ENCODE measurements around the gene OR52N5.

- TF ChIP-seq PRDM10 (IDR thresholded peaks at IDR 0.05; ENCODE audit: partially characterized antibody) (no peak), HMG20B (CRISPR knock-in tag; IDR thresholded peaks at IDR 0.05) (no peak), ZBTB7A (IDR thresholded peaks at IDR 0.05; ENCODE audit: borderline replicate concordance, control insufficient read depth, low read depth, low read length) (no peak), NFATC3 (IDR thresholded peaks at IDR 0.05) (no peak), HNRNPK (IDR thresholded peaks at IDR 0.05; ENCODE audit: low read depth, low read length, poor library complexity, severe bottlenecking) (no peak), FOS (IDR thresholded peaks at IDR 0.05; ENCODE audit: extremely low read depth, insufficient read length) (no peak), CTCF (IDR thresholded peaks at IDR 0.05 in 2 of 3, conservative IDR thresholded peaks at IDR 0.05 in 1 of 3; ENCODE audit: insufficient read depth in 2 of 3, low read depth in 1 of 3, low read length in 3 of 3) (no peak), POLR2A (conservative IDR thresholded peaks at IDR 0.05) (no peak), MYC (IDR thresholded peaks at IDR 0.05; ENCODE audit: low read depth, low read length) (no peak), MYC (CRISPR knock-in tag; IDR thresholded peaks at IDR 0.05; ENCODE audit: borderline replicate concordance, low read depth) (no peak), ZFP36 (IDR thresholded peaks at IDR 0.05; ENCODE audit: low read depth, low read length, partially characterized antibody) (no peak), U2AF2 (optimal IDR thresholded peaks at IDR 0.05; ENCODE audit: low read depth, low read length) (no peak)
These were observed 8.0 kb upstream of the OR52N5 start, which contains the start of gene OR52N1 for GRCh38 chr11:5791165-5791564.

Measured in K562 (cell line).